Measurements from ENCODE around the gene OTUD5.
A peak's percentile ranks its signal among the peaks of the same experiment; 100 is the strongest.
"Not testable (repeated sequence)": the region's sequence is repeated elsewhere in the genome, so short reads cannot be mapped to it uniquely, and the experiment has no call there.

Gene OTUD5

DNA sequence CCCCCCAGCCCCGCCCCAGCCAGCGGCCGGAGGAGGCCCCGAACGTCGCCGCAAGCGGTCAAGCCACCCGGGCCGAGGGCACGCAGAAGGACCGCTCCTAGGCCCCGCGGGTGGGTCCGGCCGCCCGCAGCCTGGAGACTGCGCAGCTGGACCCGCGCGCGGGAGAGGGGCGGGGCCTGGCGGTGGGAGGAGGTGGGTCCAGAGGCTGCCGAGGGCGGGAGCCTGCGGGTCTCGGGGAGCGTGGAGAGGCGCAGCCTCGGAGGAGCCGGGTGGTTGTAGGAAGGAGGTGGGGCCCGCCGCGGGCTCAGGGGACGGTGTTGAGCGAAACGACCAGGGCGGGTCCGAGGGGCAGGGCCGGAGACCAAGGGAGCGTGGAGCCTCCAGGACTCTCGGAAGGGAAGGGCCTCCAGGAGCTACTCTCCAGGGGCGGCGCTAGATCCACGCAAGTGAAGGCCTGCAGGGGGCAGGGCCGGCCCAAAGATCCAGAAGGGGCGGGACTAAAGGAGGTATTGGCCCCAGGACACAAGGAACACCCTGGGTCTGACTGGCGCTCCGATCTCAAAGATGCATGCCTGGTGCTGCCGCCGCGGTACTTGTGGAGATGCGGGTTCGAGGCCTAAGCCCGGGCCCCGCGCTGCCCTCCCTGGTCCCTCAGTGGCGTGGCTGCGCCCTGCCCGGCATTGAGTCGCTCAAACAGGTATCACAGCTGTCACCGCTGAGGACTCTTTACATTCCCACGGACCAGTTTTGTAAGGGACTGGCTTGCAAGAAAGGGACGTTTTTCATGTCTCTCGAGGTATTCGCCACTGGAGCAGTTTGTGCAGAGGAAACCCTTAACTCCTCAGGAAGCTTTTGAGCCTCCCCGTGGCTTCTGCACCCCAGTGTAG is 65.8 kb downstream of the OTUD5 start:
- peak in 50 of 51 donors; percentile 2 to 87 (median 69) for DNase-seq

DNA sequence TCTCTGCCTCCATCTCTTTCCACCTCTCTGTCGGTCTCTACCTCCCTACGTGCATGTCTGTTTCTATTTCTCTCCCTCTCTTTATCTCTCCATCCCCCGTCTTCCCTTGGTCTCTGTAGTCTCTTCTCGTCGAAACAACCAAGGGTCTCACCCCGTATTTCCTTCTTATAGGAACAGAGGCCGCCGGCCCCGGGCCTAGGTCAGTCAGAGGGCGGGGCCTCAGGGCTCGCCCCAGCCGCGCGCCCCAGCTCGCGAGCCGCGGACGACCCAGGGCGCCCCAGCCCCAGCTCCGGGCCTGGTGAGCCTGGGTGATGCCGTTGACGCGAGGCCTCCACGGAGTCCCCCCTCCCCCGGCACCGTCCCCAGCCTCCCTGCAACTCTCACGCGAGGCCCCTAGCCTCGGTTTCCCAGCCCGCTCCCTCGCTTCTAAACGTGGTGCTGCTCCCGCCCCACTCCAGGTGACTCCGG is 66.4 kb downstream of the OTUD5 start:
- DNase-seq, result peak in 6 of 51 donors; percentile 14 to 40 (median 24)

GRCh38 chrX:48890296-48890925 is 67.0 kb downstream of the OTUD5 start:
- peak in 8 of 51 donors; percentile 0 to 32 (median 6) for DNase-seq

DNA sequence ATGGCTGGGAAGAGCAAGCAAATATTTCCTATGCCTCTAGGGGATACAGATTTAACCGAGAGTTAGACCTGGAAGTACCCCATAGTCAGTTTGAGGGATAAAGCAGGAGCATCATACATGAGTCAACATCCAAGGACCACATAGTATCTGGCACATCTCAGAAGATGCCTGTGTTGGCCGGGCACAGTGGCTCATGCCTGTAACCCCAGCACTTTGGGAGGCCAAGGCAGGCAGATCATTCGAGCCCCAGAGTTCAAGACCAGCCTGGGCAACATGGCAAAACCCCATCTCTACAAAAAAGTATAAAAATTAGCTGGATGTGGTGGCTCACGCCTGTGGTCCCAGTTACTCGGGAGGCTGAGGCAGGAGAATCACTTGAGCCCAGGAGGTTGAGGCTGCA is 70.8 kb downstream of the OTUD5 start:
- DNase-seq, result not testable (repeated sequence)

DNA sequence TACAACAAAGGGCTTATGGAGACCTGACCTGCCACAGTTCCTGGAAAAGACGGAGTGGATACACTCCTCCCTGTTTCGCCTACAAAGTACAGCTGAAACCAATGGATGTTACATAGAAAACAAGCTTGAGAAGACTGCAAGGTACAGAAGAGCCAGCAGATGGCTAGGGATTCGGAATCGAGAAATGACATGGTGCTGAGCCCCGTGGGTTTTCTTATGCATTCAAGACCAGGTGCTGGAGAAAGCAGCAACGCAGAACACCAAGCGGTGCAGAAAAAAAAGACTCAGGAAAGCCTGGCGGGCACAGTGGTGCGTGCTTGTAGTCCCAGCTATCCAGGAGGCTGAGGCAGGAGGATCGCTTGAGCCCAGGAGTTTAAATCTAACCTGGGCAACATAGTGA is 73.7 kb downstream of the OTUD5 start:
- DNase-seq, result no peak

DNA sequence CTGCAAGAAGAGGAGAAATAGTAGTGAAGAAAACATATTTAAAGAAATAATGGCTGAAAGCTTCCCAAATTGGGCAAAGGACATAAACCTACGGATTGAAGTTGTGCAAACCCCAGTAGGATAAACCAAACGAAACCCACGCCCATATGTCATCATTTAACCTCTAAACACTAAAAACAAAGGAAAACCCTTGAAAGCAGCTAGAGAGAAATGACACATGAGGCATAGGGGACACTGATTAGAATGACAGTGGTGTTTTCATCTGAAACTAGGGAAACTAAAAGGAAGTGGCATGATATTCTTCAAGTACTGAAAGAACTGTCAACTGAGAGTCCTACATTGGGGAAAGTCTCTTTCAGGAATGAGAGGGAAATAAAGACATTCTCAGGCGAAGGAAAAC is 80.5 kb downstream of the OTUD5 start:
- DNase-seq, result not testable (repeated sequence)
